T-helper 1 cell treated with Interleukin-12 subunit alpha and Interleukin-12 subunit beta and Interleukin-4 antibody, amounts not matched to agents 30 ng/mL and 1 ng/mL, for 36 hours (primary cell): ENCODE data around the gene GH1. TPM values are rescaled to one million over a fixed set of nuclear protein-coding genes. Genes with fewer than 3 reads are reported as not detected.

Experiments used
- intact Hi-C: fragments of 100-400 bp; cut with micrococcal nuclease; formaldehyde crosslinking; loops from one replicate; pipeline ENCODE4 v1.15.1; 2024
- total RNA-seq: library from RNA; stranded (reverse); gene quantifications from 2 replicates; pipeline ENCODE4 v1.2.3, GENCODE V29; 2022

GH1 gene
- total RNA-seq, 1 donor from 2014 or later: not detected

- intact Hi-C loops: loop anchor here (1.0 to 2.0 kb wide), 4 partner anchors 14 to 75 kb away; partner anchors contain the start of genes CD79B and ICAM2
These were observed 27.3 kb upstream of the GH1 start for GRCh38 chr17:63945784-63946439.

GRCh38 chr17:63944736-63945499 lies 26.3 kb upstream of the GH1 start:
- intact Hi-C loops: no loop called here

GRCh38 chr17:63943745-63944144 lies 25.1 kb upstream of the GH1 start:
- intact Hi-C loops: no loop called here

GRCh38 chr17:63942309-63942985 lies 23.8 kb upstream of the GH1 start:
- intact Hi-C loops: no loop called here

- intact Hi-C loops: no loop called here
These were observed 23.1 kb upstream of the GH1 start for GRCh38 chr17:63941751-63942150.

GRCh38 chr17:63941162-63941561 lies 22.5 kb upstream of the GH1 start:
- intact Hi-C loops: no loop called here

- intact Hi-C loops: no loop called here
These were observed 21.9 kb upstream of the GH1 start for GRCh38 chr17:63940584-63940983.

- intact Hi-C loops: no loop called here
These were observed 21.2 kb upstream of the GH1 start for GRCh38 chr17:63939884-63940283.

GRCh38 chr17:63939401-63939800 lies 20.8 kb upstream of the GH1 start:
- intact Hi-C loops: no loop called here

- intact Hi-C loops: no loop called here
These were observed 19.3 kb upstream of the GH1 start for GRCh38 chr17:63937920-63938319.

GRCh38 chr17:63937319-63937718 lies 18.7 kb upstream of the GH1 start:
- intact Hi-C loops: no loop called here

GRCh38 chr17:63934183-63935112 lies 15.8 kb upstream of the GH1 start:
- intact Hi-C loops: loop anchor here (5.0 kb wide), 2 partner anchors 58 to 83 kb away; no protein-coding TSS in a partner anchor

GRCh38 chr17:63933598-63933997 lies 15.0 kb upstream of the GH1 start:
- intact Hi-C loops: loop anchor here (5.0 kb wide), 2 partner anchors 59 to 84 kb away; no protein-coding TSS in a partner anchor

- intact Hi-C loops: loop anchor here (1.0 to 5.0 kb wide), 4 partner anchors 14 to 201 kb away; no protein-coding TSS in a partner anchor
These were observed 14.1 kb upstream of the GH1 start for GRCh38 chr17:63932721-63933120.

GRCh38 chr17:63931981-63932561 lies 13.4 kb upstream of the GH1 start, which contains the start of gene CD79B:
TSS of gene CD79B (minus strand) at chr17:63932331. CDS start at chr17:63932261, 70 bp downstream.
- intact Hi-C loops: loop anchor here (1.0 to 5.0 kb wide), 5 partner anchors 13 to 201 kb away; no protein-coding TSS in a partner anchor

- intact Hi-C loops: loop anchor here (1.0 to 5.0 kb wide), 3 partner anchors 12 to 86 kb away; no protein-coding TSS in a partner anchor
These were observed 12.4 kb upstream of the GH1 start for GRCh38 chr17:63930951-63931575.

- intact Hi-C loops: loop anchor here (5.0 kb wide), 2 partner anchors 62 to 87 kb away; no protein-coding TSS in a partner anchor
These were observed 11.5 kb upstream of the GH1 start for GRCh38 chr17:63929860-63930766.

GRCh38 chr17:63928966-63929695 lies 10.5 kb upstream of the GH1 start:
- intact Hi-C loops: no loop called here
